Stimulated activated CD4-positive, alpha-beta T cell treated with anti-CD3 and anti-CD28 coated beads, Interleukin-1b, Interleukin-23, amount 100 ng/mL, for 1 hour (primary cell): Measurements from ENCODE around the gene LHFPL2.
A peak's percentile ranks its signal among the peaks of the same experiment; 100 is the strongest.

ENCODE experiments used
- DNase-seq, 2 donors: peaks; one replicate each; pipeline ENCODE4 v3.0.0-alpha.2; 2020; ENCODE audit warnings: low read depth in 2 of 2

LHFPL2 gene

GRCh38 chr5:78522476-78523260 lies 125.9 kb downstream of the LHFPL2 start:
- no peak for DNase-seq

- DNase-seq = no peak
These were observed 127.1 kb downstream of the LHFPL2 start for GRCh38 chr5:78521455-78521854.

GRCh38 chr5:78519198-78519941 lies 129.2 kb downstream of the LHFPL2 start:
- DNase-seq = no peak

GRCh38 chr5:78518365-78519197 lies 130.0 kb downstream of the LHFPL2 start:
- DNase-seq = no peak

GRCh38 chr5:78515670-78516069 lies 132.9 kb downstream of the LHFPL2 start:
- no peak for DNase-seq

GRCh38 chr5:78514427-78515330 lies 133.9 kb downstream of the LHFPL2 start:
- DNase-seq = no peak

GRCh38 chr5:78513441-78513840 lies 135.1 kb downstream of the LHFPL2 start:
- no peak for DNase-seq

GRCh38 chr5:78512435-78512834 lies 136.1 kb downstream of the LHFPL2 start:
- no peak for DNase-seq

GRCh38 chr5:78511121-78511906 lies 137.3 kb downstream of the LHFPL2 start:
- no peak for DNase-seq

- peak in 1 of 2 donors; percentile 8 for DNase-seq
These were observed 138.4 kb downstream of the LHFPL2 start for GRCh38 chr5:78509884-78510769.

GRCh38 chr5:78509145-78509865 lies 139.3 kb downstream of the LHFPL2 start:
- DNase-seq = no peak

GRCh38 chr5:78508186-78508765 lies 140.3 kb downstream of the LHFPL2 start:
- no peak for DNase-seq

- DNase-seq = no peak
These were observed 141.0 kb downstream of the LHFPL2 start for GRCh38 chr5:78507531-78507930.

- no peak for DNase-seq
These were observed 142.1 kb downstream of the LHFPL2 start for GRCh38 chr5:78506261-78507024.

- DNase-seq = no peak
These were observed 142.7 kb downstream of the LHFPL2 start for GRCh38 chr5:78505860-78506259.

- DNase-seq = no peak
These were observed 143.6 kb downstream of the LHFPL2 start for GRCh38 chr5:78504704-78505677.
